ENCODE measurements around the gene GDF3.
"Not testable (repeated sequence)": the region's sequence is repeated elsewhere in the genome, so short reads cannot be mapped to it uniquely, and the experiment has no call there.

GDF3 gene

DNA sequence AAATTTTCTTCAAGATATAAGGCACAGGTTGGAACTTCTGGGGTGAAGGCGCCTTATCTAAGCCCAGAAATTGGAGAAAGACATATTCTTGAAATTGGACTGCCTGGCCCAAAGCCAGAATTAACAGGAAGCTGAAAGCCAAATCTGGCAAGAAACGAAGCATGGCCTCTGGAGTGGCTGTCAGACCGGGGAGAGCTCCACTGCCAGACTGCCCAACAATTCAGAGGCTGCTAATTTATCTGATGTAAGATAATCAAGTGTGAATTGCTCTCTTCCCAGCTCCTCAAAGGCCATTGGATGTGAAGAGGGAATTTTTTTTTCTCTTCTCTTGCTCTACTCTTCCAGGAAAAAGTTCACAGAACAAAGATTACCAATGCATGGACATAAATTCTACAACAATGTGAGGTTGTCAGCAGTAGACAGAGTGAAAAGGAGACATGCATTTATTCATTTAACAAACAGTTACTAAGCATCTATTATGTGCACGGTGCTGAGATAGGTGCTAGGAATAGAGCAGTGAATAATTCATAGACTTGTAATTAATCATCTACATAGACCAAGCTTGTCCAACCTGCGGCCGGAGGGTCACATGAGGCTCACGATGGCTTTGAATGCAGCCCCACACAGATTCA is at the start of gene GDF3:
TSS of gene GDF3 (minus strand) at position 210 of the 632 bp plus-strand sequence. CDS start at position 163, 47 bp downstream.
- DNase-seq, result no peak

DNA sequence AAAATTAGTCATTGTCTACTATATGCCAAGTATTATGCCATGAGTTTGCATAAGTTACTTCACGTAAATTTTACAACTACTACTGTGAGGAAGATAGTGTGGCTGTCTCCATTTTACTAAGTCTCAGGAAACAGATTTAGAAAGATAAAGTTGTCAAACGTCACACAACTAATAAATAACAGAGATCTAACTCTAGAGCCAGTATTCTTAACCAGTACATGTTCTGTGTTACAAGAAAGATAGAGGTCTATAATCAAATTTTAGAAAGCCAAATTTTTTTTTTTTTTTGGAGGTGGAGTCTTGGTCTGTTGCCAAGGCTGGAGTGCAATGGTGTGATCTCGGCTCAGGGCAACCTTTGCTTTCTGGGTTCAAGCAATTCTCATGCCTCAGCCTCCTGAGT is 37.4 kb upstream of the GDF3 start:
- DNase-seq, result no peak

DNA sequence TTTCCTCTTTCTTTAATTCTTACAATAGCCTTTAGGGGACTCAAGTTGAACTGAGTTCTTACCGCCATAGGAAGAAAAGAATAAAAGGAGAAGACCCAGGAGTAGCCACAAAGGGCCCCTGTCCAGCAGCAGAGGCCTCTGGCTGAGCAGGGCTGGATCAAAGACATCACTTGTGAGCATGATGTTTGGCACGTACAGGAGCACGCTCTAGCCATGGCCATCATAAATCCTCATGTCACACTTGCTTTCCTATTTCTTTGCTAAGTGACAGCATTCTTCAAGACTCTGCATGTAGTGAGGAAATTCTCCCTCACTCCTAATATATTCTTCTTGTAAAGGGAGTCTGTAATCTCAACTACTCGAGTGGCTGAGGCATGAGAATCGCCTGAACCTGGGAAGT is 35.9 kb upstream of the GDF3 start:
- no peak for DNase-seq

DNA sequence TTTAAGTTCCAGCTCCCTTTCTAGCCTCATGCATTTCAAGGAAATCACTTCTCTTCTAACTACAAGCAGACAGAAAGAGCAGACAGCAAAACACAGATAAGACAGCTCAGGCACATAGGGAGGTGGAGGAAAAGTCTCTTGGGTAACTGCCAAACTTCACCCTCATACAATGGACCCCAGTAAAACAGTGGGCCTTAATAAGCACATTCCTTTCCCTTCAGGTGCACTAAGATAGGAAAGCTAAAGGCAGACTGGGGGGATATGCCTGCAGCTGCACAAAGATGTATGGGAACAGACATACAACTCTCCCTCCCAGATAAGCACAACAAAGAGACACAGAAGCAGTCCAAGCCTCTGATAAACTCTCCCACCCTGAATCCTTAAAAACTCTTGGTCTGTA is 35.4 kb upstream of the GDF3 start:
- not testable (repeated sequence) for DNase-seq

DNA sequence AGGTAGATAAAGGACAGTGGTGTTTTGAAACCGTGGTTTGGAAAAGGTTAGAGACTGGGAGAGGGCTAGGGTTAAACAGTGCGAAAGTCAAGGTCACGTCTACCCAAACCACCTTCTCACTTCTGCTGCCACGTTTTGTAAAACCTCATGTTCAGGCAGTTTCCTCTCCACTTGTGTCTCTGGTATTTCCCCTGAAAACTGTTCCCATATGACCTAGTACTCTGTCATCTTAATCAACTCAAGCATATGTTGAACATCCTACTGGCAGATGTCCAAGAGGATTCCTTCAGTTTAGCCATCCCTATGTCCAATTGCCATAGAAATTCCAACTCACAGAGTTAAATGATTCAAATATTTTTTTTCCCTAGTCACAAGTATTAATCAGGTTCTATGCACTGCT is 34.2 kb upstream of the GDF3 start:
- DNase-seq, result no peak

DNA sequence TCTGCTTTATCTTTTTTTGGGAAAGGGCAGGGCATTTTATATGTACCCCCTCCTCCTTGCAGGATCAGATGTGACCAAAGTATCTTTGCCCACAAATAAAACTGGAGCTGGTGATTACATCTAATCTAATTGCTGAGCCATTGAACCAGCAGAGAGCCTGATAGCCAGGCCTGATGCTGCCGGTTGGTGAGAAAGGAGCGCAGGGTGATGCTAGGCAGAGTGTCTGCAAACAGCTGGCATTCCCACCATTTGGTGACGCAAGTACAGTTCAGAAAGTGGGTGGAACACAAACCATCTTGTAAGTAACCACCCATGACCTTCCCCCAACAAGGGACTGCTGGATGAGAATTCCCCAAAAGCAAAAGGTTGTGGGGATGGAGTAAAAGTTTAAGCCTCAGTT is 28.4 kb upstream of the GDF3 start:
- no peak for DNase-seq

DNA sequence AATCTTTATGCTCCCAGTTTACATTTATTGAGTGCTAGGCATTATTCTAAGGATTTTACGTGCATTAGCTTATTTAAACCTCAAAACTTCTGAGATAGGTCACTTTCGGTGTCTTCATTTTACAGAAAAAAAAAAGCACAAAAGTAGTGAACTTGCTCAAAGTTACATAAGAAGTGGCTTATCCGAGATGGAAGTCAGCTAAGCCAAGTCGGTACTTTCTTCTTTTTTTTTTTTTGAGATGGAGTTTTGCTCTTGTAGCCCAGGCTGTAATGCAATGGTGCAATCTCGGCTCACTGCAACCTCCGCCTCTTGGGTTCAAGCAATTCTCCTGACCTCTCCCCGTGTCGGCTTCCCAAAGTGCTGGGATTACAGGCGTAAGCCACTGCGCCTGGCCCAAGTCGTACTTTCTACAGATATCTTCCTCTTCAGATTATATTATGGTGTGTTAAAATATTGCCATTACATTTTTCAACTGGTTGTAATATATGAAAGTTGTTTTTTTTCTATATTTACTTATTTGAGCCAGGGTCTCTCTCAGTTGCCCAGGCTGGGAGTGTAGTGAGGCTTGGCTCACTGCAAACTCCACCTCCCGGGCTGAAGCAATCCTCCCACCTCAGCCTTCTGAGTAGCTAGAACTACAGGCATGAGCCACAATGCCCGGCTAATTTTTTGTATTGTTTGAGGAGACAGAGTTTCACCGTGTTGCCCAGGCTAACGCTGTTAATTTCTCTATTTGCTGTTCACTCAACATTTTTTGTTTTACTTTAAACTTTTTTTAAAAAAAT is 24.6 kb upstream of the GDF3 start:
- no peak for DNase-seq

DNA sequence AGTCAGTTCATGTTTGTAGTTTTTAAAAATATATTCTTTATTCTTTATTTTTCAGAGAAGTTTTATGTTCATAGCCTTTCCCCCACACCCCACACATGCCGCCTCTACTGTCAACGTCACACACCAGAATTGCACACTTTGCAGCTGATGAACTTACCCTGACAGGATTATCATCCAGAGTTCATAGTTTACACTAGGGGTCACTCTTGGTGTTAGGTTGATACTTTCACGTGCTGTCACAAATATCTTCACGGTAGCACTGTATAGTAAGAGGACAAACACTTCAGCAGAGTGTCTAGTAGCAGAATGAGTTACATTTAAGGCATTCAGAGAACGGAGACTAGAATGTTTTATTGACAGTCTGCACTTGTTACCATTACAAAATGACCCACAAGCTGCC is 20.8 kb upstream of the GDF3 start:
- no peak for DNase-seq

DNA sequence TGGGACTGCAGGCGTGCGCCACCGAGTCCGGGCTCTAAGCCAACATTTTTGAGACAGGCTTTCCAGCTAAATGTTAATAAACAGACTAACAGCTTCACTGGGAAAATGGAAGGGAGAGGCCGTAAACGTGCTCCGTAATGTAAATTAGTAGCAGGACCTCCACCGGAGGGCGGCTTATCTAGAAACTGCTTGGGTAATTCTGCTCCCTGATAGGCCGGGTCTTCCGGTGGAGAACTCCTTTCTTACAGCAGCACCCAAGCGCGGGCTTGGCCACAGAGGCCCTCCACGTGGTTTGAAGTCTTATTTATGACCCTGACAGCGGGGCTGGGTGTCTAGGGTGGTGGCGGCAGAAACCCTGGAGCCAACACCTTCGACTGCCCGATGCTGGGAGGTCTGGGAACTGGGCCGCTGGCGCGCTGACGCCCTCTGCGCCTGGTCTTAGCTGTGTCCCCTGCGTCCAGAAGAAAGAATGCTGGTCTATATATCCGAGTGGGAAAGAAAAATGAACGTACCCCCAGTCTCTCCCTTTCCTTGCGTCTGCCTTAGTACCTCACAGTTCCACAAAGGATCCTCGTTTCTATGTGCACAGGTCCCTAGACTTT is 17.4 kb upstream of the GDF3 start:
- no peak for DNase-seq

DNA sequence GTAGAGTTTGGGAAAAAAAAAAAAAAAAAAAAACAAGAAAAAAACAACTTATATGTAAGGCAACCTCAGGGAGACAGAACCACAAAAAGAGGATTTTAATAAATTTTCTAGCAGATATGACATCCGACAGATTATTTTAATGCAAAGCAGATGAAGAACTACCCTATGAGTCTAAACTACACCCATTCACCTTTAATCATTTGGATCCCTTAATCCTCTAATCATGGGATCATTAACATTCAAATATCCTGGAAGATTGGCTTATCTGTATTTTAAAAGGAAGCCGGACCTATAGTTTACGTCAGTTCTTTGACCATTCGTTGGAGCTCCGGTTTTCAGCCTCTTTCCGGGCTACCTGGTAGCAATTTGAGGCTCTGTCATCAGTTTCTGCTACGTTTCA is 15.6 kb upstream of the GDF3 start, which contains the start of gene DPPA3:
TSS of gene DPPA3 (plus strand) at position 301 of the 400 bp plus-strand sequence. CDS start 138 bp downstream, outside the sequence.
- no peak for DNase-seq

DNA sequence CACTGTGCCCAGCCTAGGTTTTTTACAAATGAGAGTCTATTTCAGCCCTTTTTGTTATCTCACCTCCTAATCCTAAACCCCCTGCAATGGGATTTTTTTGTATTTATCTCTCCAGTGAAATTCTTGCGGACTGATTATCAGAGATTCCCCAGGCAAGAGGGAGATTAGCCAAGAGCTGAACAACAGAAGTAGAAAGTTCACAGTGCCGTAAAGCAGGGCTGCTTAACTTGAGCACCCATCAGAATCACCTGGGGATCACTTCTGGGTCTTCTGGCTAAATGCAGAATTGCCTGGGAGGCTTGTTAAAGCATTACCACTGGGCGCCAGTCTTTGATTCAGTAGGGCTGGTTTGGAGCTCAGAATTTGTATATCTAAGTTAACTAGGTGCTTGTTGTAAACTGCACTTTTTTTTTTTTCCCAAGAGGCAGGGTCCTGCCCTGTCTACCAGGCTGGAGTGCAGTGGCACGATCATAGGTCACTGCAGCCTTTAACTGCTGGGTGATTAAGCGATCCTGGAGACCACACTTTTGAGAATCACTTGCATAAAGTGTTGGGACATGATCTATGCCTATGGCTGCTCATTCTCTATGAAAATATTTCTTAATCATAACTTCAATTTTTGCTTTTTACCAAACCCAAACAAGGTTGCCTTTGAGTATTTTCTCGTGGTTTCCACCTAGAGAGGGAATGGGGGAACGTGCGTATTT is 14.5 kb upstream of the GDF3 start:
- no peak for DNase-seq

DNA sequence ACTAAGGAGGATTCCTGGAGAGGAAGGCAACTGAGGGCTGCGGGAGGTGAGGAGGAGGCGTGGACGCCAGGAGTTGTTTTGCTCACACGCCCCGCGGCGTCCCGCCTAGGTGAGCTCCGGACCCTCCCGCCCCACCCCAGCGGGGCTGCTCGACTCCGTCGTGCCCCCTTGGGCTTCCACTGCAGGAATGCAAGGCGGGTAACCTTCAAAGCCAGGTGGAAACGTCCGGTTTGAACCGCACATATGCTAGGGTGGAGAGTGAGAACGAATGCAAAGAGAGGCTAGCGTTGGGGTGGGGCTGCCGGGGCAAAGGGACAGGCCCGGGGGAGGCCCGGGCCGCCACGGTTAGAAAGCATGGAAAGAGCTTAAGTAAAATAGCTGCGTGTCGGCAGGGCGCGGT is 10.3 kb upstream of the GDF3 start:
- no peak for DNase-seq

DNA sequence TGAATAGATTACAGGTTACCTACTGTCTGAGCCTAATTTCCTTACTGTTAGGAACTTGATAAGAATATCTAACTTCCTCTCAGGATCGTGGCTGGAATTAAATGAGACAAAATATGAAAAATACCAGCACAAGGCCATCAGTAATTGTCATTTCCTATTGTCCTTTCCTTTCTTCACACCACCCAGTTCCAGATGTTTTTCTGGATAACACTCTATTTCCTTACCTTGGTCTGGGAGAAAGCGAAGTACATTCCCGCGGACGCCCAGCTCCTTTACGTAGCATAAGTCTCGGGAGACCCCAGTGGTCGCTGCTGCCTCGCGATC is 376 bp downstream of the GDF3 start:
- no peak for DNase-seq

DNA sequence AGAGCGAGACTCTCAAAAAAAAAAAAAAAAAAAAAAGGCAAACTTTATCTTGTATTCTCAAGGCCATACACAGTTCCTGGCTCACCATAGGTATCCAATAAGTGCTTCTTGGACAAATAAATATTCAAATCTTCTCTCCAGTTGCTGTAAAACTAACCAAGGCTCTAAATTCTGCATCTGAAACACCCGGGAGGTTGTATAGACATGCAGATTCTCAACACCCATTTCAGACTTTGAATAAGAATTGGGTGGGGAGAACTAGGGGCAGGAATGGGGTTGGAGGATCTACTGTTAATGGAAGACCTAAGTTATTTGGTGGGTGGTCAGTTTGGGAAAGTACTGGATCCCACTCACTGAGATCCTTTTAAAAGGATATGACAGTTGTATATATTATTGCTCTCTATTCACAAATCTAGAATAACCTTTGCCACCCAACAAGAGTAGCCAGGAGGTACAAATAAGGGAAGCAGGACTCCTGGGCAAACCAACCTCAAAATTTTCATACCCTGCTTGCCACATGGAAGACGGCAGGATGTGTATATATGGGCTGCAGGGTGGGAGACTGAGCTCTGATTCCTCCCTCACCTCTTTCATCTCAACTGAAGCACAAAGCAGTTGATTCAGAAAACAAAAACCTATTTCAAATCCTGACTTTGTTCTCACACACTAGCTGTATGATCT is 879 bp downstream of the GDF3 start:
- DNase-seq, result no peak

DNA sequence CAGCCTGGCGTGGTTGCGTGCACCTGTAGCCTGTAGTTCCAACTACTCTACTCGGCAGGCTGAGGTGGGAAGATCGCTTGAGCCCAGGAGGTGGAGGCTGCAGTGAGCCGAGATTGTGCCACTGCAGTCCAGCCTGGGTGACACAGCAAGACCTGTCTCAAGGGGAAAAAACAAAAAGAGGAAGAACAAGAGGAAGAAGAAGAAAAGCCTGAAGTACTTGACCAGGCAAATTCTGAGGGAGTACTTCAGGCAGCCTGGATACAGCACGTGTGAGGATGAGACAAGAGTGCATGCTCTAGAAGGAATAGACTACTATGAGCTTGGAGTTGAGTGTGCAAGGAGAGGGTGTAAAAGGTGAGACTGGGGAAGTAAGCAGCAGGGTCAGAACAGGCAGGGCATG is 1.8 kb downstream of the GDF3 start:
- no peak for DNase-seq

DNA sequence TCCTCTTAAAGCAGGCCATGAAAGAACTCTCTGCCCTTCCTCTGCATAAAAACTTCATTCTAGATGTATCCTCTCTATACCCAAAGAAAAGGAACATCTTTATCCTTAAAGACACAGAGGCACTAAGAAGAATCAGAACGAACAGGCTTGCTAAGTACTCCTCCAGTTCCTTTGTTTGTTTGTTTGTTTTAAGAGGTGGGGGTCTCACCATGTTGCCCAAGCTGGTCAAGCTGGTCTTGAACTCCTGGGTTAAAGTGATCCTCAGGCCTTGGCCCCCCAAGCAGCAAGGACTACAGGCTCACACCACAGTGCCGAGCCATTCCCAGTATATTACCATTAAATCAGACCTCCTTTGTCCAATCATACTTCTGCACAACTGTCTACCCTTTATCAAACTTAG is 14.0 kb downstream of the GDF3 start:
- no peak for DNase-seq

DNA sequence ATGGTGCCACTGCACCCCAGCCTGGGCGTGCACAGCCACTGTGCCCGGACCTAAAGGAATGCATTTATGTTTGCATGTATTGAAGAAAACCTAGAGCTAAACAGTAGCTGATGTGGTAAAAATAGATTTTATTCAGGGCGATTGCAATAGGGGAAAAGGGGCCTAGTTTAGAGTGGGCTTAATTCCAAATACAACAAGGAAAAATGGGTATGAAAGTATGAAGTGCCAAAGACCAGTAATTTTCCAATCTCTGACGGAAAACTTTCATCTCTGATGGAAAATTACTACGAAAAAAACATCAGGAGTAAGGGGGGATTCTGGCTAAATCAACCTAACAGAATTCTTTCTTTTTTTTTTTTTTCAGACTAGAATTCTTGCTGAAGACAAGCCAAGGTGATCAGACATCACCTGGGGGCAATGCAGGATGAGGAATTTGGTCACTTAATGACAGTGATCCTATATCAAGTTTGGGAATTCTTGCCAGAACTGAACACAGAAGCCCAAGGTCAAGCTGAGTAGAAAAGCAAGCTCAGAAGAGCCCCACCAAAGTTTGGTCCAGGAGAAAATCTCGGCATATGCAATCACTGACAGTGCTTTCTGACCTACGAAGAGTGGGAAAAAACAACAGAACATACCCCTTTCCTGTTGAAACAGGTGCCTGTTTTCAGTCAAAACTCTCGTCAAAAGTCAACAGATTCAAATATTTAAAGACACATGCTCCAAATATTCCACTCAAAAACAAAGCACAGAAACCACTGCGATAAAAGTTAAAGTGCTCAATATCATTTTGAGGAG is 16.1 kb downstream of the GDF3 start:
- DNase-seq, result no peak

DNA sequence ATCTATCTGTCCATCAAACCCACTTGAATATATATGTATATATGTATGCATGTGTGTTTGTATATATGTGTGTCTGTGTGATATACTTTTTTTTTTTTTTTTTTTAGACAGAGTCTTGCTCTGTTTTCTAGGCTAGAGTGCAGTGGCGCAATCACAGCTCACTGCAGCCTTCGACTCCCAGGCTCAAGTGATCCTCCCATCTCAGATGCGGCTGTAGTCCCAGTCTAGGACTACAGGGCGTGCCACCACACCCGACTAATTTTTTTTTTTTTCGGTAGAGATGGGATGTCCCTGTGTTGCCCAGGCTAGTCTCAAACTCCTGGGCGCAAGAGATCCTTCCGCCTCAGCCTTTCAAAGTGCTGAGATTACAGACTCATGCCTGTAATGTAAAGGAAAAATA is 16.8 kb downstream of the GDF3 start:
- no peak for DNase-seq

DNA sequence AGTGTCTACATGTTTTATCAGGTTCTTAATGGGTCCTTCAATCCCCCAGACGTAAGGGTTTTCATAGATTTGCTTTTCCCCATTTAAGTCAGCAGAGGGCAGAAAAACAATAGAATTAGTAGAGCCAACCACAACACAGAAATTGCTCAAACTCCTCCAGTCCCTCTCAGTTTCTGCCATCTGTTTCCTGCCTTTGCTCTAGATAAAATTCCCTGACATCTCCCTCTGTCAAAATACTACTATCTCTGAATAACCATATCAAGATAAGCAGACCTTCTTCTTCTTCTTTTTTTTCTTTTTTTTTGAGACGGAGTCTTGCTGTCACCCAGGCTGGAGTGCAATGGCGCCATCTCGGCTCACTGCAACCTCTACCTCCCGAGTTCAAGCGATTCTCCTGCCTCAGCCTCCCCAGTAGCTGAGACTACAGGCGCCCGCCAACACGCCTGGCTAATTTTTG is 18.1 kb downstream of the GDF3 start:
- DNase-seq, result not testable (repeated sequence)

DNA sequence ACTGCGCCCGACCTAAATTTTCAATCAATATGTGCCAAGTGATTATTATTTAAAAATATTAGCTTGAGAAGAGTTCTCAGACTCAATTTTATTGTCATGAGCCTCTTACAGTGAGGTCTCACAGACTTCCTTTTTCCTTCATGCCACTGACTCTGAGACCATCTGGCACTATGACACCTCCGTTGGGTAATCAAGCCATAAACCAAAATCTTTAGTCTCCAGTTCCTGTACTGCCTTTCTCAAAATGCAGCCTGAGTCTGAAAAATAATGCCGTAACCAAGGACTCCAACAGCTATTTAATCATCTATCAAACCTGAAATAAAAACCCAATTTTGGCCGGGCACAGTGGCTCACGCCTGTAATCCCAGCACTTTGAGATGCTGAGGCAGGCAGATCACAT is 20.1 kb downstream of the GDF3 start:
- not testable (repeated sequence) for DNase-seq

DNA sequence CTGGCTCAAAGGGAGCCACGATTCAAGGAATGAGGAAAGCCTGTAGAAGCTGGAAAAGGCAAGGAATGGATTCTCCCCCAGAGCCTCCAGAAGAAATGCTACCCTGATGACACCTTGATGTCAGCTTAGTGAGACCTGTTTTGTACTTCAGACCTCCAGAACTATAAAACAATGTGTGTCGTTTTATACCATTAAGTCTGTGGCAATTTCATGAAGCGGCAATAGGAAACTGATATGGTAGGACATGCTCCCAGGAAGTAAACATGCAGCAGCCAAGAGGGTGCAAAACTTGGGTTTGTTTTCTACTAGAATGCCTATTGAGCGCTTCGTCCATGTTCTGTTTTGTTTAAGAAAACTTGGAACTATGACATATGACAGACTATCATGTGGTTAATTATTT is 27.4 kb downstream of the GDF3 start:
- no peak for DNase-seq

DNA sequence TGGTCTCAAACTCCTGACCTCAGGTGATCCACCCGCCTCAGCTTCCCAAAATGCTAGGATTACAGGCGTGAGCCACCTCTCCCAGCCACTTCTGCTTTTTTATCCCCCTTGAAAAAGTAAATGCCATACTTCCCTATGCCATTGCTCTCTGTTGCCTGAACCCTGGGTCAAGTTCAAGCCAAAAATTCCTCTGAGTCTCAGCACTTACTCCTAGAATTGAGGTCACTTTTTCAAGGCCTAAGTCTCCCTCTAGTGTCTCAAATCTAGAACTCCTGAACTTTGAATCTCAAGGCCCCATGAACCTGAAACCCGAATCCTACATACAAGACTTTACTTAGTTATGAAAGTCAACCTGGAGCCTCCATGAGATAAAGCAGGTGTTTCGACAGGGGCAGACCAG is 28.4 kb downstream of the GDF3 start:
- no peak for DNase-seq

Measured in NCI-H2081 treated with DMSO at 0.1 percent for 48 hours (cell line).